Motor neuron (in vitro differentiated cells): ENCODE results near the gene VMA21. TPM values are rescaled to one million over a fixed set of nuclear protein-coding genes. Genes with fewer than 3 reads are reported as not detected.
A peak's percentile ranks its signal among the peaks of the same experiment; 100 is the strongest.

Experiments
- ATAC-seq, 8 experiments: fragments of 200-7000 bp; cut with Tn5 transposase; replicated peaks in 6 of 8; 2 replicates each; pipeline ENCODE4 v1.8.0; 2021; ENCODE audit warnings: mild to moderate bottlenecking in 8 of 8, moderate library complexity in 8 of 8
- H3K27ac ChIP-seq, 2 donors: fragments of 250-450 bp; sonication (Bioruptor Pico); 2 replicates each; pipeline ENCODE4 v1.9.0; 2021; ENCODE audit warnings: antibody characterized with exemption in 2 of 2, mild to moderate bottlenecking in 2 of 2, moderate library complexity in 1 of 2
- H3K4me1 ChIP-seq, 2 donors: fragments of 250-450 bp; sonication (Bioruptor Pico); replicated peaks in 1 of 2; 2 replicates each; pipeline ENCODE4 v1.6.1; 2021; ENCODE audit warnings: antibody characterized with exemption in 2 of 2, mild to moderate bottlenecking in 2 of 2, moderate library complexity in 1 of 2
- H3K4me3 ChIP-seq, 5 donors: fragments of 250-450 bp; sonication (Bioruptor Pico); 2 replicates each; pipeline ENCODE4 v1.9.0; 2021; ENCODE audit warnings: antibody characterized with exemption in 5 of 5, mild to moderate bottlenecking in 5 of 5, moderate library complexity in 4 of 5
- WGBS, 10 experiments: fragments of 450-650 bp; shearing (Covaris generic); methylation state at CpG; one replicate each; pipeline ENCODE4 v1.0.0; 2022; 5-methylcytosine and 5-hydroxymethylcytosine counted together
- in situ Hi-C, 9 experiments: fragments of 400-800 bp; cut with MboI; loops; one replicate each; pipeline ENCODE4 v1.15.0; 2021; ENCODE audit warnings: low sequenced_read_pairs in 9 of 9, low pct_unique_long_range_greater_than_20kb in 2 of 9; ENCODE audit not compliant: unreplicated experiment in 9 of 9
- total RNA-seq, 8 experiments: library from RNA; unstranded; fragments of 300-600 nt; gene quantifications; 2 replicates each; pipeline versions ENCODE4 v1.2.3 to v1.2.4, GENCODE V29; 2022

VMA21 gene
- total RNA-seq, 8 experiments from 2014 or later, result 32.5 to 67.1 (median 52.2) TPM

DNA sequence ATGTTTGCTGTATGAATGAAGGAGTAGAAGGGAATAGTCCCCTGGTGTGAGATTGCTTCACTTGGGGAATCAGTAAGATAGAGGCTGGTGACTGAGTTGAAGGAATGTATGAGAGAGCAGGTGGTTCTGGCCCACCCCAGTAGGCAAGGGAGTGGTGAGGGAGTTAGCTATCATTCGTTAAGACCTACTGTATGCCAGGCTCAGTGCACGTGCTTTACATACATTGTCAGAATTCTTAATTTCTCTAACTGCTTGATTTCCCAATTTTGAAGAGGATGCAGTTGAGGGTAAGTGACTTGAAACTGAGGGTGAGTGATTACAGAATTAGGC lies 700 bp downstream of the VMA21 start:
- Histone ChIP-seq H3K4me1 (peaks cover 5 to 15% of the 10 kb centered on the region in 2 donors), H3K27ac (peak overlapping the region; percentile 88 to 95), H3K4me3 (peak overlapping the region; percentile 49 to 88 (median 82))
- in situ Hi-C loops, result no loop called here
- ATAC-seq, result no peak
- WGBS, 10 experiments, result 0% methylated on average over 1 to 2 of the region's 2 CpGs; no CpG with 5 or more reads in 7 of the 10 experiments

DNA sequence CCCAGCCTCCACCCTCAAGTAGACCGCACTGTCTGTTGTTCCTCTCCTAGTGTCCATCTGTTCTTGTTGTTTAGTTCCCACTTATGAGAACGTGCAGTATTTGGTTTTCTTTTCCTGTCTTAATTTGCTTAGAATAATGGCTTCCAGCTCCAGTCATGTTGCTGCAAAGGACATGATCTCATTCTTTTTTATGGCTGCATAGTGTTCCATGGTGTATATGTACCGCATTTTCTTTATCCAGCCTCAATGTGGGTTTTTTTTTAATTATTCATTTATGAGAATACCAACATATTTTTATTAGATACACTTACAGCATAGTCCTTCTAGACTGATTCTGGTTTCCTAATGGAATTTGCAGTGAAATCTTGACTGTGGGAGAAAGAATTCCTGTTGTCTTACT lies 1.3 kb downstream of the VMA21 start:
- no peak for ATAC-seq
- in situ Hi-C loops, result no loop called here
- Histone ChIP-seq H3K27ac (no peak overlapping the region), H3K4me3 (peak overlapping the region in 1 of 5 donors; percentile 82), H3K4me1 (peaks cover 4 to 15% of the 10 kb centered on the region in 2 donors)
- WGBS, 10 experiments, result 0 to 100% (median 75%) methylated on average over 1 to 3 of the region's 3 CpGs; no CpG with 5 or more reads in 3 of the 10 experiments

DNA sequence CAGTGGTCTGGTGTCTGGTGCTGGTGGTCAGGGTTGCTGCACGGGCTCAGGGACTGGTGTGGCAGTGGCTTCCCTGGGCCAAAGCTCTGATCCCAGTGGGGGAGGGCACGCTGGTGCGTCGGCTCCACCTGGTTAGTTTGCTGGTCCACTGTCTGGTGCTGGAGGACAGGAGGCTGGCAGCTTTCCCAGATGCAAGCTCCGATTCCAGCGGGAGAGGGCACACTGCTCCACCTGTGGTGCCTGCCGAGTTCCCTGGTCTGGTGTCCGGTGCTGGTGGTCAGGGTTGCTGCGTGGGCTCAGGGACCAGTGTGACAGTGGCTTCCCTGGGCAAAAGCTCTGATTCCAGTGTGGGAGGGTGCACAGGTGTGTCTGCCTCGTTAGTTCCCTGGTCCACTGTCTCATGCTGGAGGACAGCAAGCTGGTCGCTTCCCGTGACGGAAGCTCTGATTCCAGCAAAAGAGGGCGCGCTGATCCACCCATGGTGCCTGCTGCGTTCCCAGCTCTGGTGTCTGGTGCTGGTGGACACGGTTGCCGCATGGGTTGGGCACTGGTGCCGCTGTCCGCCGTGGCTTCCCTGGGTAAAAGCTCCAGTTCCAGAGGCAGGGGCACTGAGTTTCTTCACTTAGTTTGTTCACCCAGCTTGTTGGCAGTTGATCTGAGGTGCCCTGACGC lies 5.8 kb downstream of the VMA21 start:
- WGBS, 10 experiments, result 74 to 93% methylated on average over 3 to 4 of the region's 22 CpGs; no CpG with 5 or more reads in 8 of the 10 experiments
- peaks cover 0 to 4% of the 10 kb centered on the region in 2 donors for H3K4me1 ChIP-seq
- peak in 1 of 8 experiments; percentile 61 for ATAC-seq
- no peak overlapping the region for H3K4me3 ChIP-seq
- in situ Hi-C loops, result no loop called here
- no peak overlapping the region for H3K27ac ChIP-seq

DNA sequence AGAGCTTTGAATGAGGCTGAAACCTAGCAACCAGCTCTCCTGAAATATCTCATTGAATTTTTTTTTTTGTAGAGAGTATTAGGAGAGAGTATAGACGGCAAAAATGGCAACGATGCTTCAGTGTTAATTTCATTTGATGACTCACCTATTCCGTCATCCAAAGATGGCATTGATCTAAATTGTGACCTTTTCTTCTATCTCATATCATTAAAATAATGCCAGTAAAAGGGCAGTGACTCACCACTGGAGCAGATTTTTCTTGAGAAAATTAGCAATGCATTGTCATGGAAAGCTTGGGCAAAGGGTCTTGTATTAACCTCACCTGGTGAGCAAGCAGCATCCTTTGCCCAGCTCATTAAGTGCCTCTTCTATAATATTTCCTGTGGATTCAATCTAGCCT lies 19.6 kb downstream of the VMA21 start:
- in situ Hi-C loops, result no loop called here
- no peak overlapping the region for H3K4me3 ChIP-seq
- no peaks in the 10 kb centered on the region for H3K4me1 ChIP-seq
- no peak overlapping the region for H3K27ac ChIP-seq
- peak in 3 of 8 experiments; percentile 68 to 80 (median 76) for ATAC-seq
- WGBS, 10 experiments, result 35 to 100% (median 66%) methylated on average over 2 to 3 of the region's 3 CpGs; no CpG with 5 or more reads in 5 of the 10 experiments

DNA sequence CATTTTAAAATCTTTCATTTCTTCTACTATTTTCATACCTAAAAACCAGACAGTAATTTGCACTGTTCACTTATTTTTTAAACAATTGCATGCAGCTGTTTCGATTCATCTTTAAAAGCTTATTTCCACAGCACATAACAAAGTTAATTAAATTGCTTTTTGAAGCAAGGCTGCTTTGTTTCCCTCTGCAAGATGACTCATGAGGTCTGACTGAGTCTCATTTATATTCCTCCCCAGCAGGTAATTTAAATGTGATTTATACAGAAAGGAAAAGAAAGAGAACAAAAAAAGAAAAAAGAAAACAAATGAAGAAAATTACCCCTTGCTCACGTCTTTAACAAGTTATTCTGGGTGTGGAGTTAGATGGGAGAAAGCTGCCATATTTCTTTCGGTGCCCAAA lies 22.8 kb downstream of the VMA21 start:
- Histone ChIP-seq H3K4me3 (no peak overlapping the region), H3K27ac (no peak overlapping the region), H3K4me1 (no peaks in the 10 kb centered on the region)
- 5 to 100% (median 25%) methylated on average over 1 to 3 of the region's 3 CpGs; no CpG with 5 or more reads in 4 of the 10 experiments for WGBS, 10 experiments
- in situ Hi-C loops, result no loop called here
- peak in 5 of 8 experiments; percentile 57 to 81 (median 64) for ATAC-seq

DNA sequence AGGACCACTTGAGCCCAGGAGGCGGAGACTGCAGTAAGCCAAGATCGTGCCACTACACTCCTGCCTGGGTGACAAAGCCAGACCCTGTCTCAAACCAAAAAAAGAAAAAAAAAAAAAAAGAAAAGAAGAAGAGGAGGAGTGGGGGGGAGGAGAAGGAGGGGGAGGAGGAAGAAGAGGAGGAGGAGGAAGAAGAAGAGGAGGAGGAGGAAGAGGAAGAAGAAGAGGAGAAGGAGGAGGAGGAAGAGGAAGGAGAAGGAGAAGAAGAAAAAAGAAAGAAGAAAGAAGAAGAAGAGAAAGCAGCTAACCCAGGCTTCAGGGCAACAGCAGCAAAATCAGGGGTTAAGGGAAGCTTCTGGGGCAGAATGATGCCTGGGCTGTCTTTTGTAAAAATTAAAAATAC lies 27.5 kb downstream of the VMA21 start:
- no peak for ATAC-seq
- Histone ChIP-seq H3K4me1 (no peaks in the 10 kb centered on the region), H3K4me3 (no peak overlapping the region), H3K27ac (no peak overlapping the region)
- no CpG with 5 or more reads among the region's 2 CpGs for WGBS, 10 experiments
- in situ Hi-C loops, result no loop called here

DNA sequence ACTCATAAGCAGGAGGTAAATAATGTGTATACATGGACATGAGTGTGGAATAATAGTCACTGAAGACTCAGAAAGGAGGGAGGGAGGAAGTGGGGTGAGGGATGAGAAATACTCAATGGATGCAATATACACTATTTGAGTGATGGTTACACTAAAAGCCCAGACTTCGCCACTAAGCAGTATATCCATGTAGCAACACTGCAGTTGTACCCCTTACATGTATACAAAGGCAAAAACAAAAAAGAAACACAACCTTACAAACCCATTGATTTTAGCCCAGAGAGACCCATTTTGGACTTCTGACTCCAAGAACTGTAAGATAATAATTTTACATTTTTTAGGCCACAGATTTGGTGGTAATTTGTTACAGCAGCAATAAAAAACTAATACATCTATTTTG lies 51.5 kb downstream of the VMA21 start:
- H3K4me3 ChIP-seq, result no peak overlapping the region
- H3K4me1 ChIP-seq, result no peaks in the 10 kb centered on the region
- 20 to 100% (median 50%) methylated on average over 1 of the region's 1 CpG; no CpG with 5 or more reads in 5 of the 10 experiments for WGBS, 10 experiments
- in situ Hi-C loops, result no loop called here
- no peak overlapping the region for H3K27ac ChIP-seq
- no peak for ATAC-seq

DNA sequence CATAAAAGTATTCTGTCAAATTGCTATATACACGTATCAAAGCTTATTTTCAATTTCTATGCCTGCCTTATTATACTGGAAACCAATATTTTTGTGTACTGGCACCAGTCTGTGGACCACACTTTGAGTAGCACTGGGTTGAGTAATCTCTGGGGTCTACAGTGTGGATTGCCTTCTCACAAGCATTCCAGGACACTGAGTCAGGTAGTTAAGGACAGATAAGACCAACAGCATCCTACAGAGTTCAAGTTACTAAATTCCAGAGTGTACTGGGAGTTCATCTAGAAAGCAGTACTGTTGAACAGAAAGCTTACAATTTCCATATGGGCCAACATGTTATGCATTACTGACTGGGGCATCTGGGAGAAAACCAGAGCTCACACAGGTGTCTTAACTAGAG lies 61.8 kb downstream of the VMA21 start:
- ATAC-seq, result no peak
- H3K4me1 ChIP-seq, result no peaks in the 10 kb centered on the region
- no peak overlapping the region for H3K27ac ChIP-seq
- in situ Hi-C loops, result no loop called here
- H3K4me3 ChIP-seq, result no peak overlapping the region
- WGBS, 10 experiments, result 0 to 83% (median 28%) methylated on average over 1 of the region's 1 CpG; no CpG with 5 or more reads in 4 of the 10 experiments

Other genes with a start within 250 kb of the VMA21 start
- gene GPR50, start 220.6 kb upstream of the VMA21 start, total RNA-seq, result 10 to 100 TPM in 1 of 8 experiments, 1 to 10 TPM in 2, under 1 TPM in 3, not detected in 2; 0.14 to 19.0 (median 1.2) TPM
- under 1 TPM in 5 of 8 experiments, not detected in 3; 0.05 to 0.43 (median 0.10) TPM for gene PASD1, start 166.5 kb downstream of the VMA21 start, total RNA-seq